Forelimb muscle (tissue), 1 donor: ENCODE results near the gene RPS10. TPM values are rescaled to one million over a fixed set of nuclear protein-coding genes. Genes with fewer than 3 reads are reported as not detected.
"Not testable (repeated sequence)": the region's sequence is repeated elsewhere in the genome, so short reads cannot be mapped to it uniquely, and the experiment has no call there.

Source experiments
- DNase-seq: peaks from one replicate; pipeline ENCODE4 v3.0.0-alpha.2; 2013; ENCODE audit warnings: low read depth
- polyA plus RNA-seq: library from polyadenylated mRNA; unstranded; fragments of 120-200 nt; gene quantifications from one replicate; pipeline ENCODE4 v1.2.1, GENCODE V29; 2013; ENCODE audit not compliant: insufficient read length

Gene RPS10
- polyA plus RNA-seq, 1 donor, result 1,953 TPM

- no peak for DNase-seq
Observed at GRCh38 chr6:34447910-34448309, 22.0 kb upstream of the RPS10 start.

- DNase-seq, result no peak
Observed at GRCh38 chr6:34447386-34447785, 21.5 kb upstream of the RPS10 start.

- no peak for DNase-seq
Observed at GRCh38 chr6:34445313-34445860, 19.5 kb upstream of the RPS10 start.

GRCh38 chr6:34441526-34441925 lies 15.7 kb upstream of the RPS10 start:
- no peak for DNase-seq

GRCh38 chr6:34439442-34439841 lies 13.6 kb upstream of the RPS10 start:
- no peak for DNase-seq

GRCh38 chr6:34438705-34439104 lies 12.8 kb upstream of the RPS10 start:
- DNase-seq, result no peak

GRCh38 chr6:34437644-34437970 lies 11.7 kb upstream of the RPS10 start:
- DNase-seq, result no peak

- DNase-seq, result no peak
Observed at GRCh38 chr6:34436803-34437643, 11.2 kb upstream of the RPS10 start.

- DNase-seq, result no peak
Observed at GRCh38 chr6:34435916-34436315, 10.0 kb upstream of the RPS10 start.

- no peak for DNase-seq
Observed at GRCh38 chr6:34425132-34425497, 754 bp downstream of the RPS10 start.

- DNase-seq, result no peak
Observed at GRCh38 chr6:34424200-34425131, 1.4 kb downstream of the RPS10 start.

- DNase-seq, result no peak
Observed at GRCh38 chr6:34423254-34423653, 2.6 kb downstream of the RPS10 start.

- DNase-seq, result no peak
Observed at GRCh38 chr6:34418367-34418766, 7.5 kb downstream of the RPS10 start.

GRCh38 chr6:34416877-34417371 lies 8.9 kb downstream of the RPS10 start:
- no peak for DNase-seq

- DNase-seq, result peak; percentile 79
Observed at GRCh38 chr6:34414999-34415858, 10.6 kb downstream of the RPS10 start.

GRCh38 chr6:34412643-34413214 lies 13.1 kb downstream of the RPS10 start:
- DNase-seq, result no peak

- no peak for DNase-seq
Observed at GRCh38 chr6:34412016-34412415, 13.9 kb downstream of the RPS10 start.

- DNase-seq, result not testable (repeated sequence)
Observed at GRCh38 chr6:34407915-34408314, 18.0 kb downstream of the RPS10 start.

GRCh38 chr6:34396518-34396917 lies 29.4 kb downstream of the RPS10 start:
- no peak for DNase-seq

- no peak for DNase-seq
Observed at GRCh38 chr6:34393966-34394305, 31.9 kb downstream of the RPS10 start.
